Fibroblast of peridontal ligament (primary cell): ENCODE measurements around the gene SHQ1.

Source experiments
- DNase-seq: peaks from one replicate; pipeline ENCODE4 v3.0.0-alpha.2; 2010; ENCODE audit errors: extremely low read depth

Gene SHQ1

DNA sequence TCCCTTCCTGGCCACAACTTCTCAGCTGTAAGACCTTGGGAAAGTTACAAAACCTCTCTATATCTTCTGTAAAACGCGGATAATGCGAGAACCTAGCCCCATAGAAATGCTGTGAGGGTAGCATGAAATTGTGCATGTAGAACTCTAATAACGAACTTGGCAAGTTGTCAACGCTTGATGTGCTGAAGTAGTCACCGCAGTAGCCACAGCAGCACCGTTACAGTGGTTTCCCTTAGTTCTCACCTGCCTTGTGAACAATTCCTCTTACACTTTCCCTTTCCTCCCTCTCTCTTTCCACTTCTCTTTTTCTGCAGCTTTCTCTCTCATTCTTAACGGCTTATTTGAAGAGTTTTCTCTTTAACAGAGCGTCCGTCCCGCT is 447 bp upstream of the SHQ1 start:
- DNase-seq = peak; percentile 14

DNA sequence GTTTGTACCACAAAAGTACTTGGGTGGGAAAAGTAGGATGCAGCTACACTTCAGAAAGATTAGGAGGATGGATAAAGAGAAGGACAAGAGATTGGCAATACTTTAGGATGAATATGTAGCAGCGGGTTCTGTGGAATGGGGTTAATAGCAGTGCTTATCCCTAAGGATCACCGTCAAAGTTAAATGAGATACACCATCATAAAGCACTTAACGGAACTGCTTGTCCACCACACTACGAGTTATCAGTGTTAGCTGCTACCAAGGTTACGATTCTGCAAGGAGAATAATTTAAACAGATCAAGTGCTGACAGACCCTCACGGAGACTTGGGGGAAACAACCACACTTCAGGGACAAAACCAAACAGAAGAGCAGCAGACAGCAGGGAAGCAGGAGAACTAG is 963 bp downstream of the SHQ1 start:
- DNase-seq = no peak

DNA sequence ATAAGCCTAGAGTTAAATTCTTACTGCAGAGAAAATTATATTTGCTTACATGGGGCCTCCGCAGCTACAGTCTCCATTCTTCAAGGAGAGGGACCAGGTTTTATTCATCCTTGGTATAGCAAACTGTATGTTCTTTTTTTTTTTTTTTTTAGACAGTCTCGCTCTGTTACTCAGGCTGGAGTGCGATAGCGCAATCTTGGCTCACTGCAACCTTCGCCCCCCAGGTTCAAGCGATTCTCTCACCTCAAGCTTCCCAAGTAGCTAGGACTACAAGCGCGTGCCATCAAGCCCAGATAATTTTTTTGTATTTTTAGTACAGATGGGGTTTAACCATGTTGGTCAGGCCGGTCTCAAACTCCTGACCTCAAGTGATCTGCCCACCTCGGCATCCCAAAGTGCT is 2.1 kb downstream of the SHQ1 start:
- no peak for DNase-seq

DNA sequence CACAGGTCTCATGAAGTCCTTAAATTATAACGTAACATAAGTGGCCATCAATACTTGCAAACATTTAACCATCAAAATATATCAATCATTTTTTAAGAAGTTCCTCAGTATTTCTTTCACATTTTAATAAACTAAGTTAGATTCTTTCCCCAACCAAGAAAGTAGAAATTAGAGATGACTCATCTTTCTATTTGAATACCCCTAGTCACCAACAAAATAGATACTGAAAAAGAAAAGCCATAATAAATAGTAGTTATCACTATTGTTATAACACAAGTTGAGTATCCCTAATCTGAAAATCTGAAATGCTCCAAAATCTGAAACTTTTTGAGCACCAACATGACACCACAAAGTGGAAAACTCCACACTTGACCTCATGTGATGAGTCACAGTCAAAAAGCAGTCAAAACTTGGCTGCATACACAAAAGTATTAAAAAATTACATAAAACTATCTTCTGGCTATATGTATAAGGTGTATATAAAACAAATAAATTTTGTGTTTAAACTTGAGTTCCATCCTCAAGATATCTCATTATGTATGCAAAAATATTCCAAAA is 3.7 kb downstream of the SHQ1 start:
- peak; percentile 31 for DNase-seq

DNA sequence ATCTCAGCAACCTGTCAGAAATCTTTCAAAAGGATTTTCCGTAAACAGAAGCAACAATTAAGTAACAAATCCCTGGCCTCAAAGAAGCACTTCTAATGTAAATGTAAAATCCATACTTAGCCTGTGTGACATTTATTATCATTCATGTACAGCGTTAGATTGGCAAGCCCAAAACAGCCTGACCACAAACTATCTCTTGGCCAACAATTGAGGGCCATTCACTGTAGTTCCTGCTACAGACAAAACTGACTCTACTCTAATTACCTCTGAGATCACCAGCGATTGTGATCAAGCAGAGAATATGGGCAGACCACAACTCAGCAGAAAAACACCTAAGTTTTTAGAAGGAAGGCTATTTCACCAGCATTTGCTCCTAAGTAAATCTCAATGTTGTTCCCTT is 9.2 kb downstream of the SHQ1 start:
- DNase-seq = no peak

DNA sequence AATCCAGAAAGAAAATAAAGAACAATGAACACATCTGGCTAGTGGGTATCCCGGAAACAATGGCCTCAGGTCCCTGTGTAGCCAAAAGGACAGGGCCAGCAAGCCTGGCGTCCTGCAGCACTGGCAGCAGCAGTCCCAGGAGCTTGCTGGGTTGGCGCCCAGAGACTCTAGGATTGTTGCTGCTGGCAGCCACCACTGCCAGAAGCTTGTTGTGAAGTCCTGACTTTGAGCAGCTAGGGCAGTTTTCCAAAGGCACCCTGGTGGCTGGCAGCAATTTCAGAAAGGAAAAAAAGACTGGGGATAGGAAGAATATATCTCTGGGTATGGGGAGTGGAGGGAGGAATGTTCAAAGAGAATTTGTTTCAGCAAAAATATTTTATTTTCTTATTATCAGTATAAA is 11.3 kb downstream of the SHQ1 start:
- no peak for DNase-seq

DNA sequence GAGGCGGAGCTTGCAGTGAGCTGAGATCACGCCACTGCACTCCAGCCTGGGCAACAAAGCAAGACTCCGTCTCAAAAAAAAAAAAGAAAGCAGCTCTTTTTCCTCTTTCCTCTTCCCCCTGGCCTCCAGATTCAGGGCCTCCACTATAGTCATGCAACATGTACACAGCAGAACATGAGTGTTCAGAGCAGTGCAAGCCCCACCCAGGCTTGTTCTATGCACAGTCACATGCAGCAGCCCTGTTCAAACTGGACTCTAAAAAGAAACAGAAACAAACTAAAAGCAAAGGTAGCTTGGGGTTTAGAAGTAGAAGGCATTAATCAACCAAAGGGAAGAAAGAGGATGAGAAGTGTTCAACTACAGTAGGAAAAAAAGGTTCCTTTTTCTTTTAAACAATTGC is 11.8 kb downstream of the SHQ1 start:
- DNase-seq = no peak

DNA sequence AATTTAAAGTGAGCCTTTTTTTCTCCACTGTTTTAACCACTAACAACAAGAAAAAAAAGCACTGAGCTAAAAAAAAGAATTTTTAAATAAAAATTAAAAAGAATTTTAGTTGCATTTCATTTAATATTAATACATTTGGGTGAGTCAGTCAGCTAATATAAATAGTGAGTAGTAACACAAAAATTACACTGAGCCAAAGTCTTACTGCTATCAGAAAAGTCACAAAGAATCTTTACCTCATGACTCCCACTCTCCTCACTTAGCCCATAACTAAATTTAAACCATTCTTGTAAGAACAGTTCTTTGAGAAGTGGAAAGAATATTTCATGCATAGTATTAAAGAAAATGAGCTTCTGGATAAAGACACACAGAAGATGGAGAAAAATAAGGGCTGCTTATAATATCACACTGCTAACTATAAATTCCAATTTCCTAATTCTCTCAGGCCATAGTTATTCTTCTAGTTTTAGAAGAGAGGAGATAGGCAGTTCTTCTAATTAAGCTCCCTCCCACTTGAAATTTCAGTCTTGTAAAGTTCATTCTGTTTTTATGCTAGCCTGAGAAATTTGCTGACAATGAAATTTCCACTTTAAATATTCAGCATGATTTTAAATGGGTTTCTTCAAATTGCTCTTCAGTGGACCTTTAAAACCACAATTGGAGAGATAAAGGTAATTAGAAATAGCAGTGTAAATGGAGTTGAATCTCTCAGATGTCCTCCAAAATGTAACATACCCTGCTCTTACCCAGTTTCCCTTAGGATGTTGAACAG is 17.6 kb downstream of the SHQ1 start:
- DNase-seq = no peak

DNA sequence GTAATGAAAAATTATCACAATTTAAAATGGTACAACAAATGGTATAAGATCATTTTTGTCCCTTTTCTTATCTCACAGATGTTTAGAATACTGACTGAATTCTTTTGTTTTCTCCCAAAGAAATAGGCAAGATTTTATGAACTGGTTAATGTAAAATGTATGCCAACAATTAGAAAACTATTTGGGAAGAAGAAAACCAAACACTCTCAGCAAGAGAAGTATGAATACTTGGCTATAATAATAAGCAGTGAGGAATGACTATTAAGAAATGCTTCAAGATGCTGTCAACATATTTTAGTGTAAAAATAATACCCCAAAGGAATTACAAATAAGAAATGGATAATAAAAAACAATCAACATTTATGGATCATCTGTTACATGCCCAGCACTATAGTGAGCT is 18.5 kb downstream of the SHQ1 start:
- DNase-seq = peak; percentile 29

DNA sequence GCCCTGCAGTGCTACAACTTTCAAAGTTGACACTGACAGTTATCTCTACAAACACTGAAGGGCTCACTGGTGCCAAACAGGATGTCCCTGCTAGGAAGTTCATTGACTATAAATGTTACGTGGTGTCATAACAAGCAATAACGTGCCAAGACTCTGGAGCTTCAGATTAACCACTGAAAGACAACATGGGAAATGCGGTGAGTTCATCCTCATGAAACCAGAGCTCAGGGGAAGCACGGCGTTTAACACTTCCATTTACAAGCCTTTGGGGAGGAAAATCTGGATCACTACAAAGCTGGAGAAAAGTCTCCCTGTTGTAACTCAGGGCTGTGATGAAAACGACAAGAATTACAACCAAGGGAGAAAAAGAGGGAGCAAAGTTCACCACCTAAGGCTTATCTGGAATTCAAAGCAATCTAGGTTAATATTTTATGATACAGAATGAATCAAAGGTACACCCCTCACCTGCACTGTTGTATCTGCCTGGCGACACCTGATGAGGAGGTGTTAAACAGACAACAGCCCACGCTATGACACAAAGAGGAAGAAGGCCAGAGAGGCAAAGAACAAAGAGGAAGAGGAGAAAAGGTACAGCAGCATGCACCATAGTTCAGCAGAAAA is 27.0 kb downstream of the SHQ1 start:
- no peak for DNase-seq

DNA sequence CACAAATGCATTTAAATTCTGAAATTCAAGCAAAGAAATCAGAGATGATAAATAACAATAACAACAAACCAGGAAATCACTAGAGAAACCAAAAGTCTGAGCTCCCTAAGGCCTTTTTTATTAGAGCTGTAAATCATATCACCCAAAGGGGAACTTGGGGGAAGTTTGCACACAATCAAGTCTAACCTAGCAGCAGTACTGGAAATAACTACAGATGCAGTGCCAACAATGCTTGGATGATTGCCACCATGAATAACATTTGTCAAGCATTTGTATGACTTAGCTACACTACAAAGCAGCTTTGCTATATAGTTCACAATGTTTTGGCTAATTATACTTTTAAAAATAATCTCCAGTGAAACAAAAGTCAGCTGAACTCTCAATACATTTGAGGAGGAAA is 27.8 kb downstream of the SHQ1 start:
- DNase-seq = peak; percentile 78

DNA sequence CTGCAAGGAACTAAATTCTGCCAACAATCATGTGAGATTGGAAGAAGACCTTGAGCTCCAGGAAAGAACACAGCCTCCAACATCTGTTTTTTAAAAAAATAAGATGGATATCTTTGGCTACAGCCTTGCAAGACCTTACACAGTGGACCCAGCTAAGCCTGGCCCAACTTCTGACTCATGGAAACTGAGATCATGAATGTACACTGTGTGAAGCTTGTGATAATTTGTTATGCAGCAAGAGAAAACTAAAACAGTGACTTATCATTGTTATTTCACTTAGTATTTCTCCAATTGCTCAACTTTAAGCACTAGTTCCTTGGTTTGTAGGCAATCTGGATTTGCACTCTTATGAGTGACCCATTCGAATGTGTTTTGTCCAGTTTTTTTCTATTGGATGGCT is 29.3 kb downstream of the SHQ1 start:
- DNase-seq = peak; percentile 85

DNA sequence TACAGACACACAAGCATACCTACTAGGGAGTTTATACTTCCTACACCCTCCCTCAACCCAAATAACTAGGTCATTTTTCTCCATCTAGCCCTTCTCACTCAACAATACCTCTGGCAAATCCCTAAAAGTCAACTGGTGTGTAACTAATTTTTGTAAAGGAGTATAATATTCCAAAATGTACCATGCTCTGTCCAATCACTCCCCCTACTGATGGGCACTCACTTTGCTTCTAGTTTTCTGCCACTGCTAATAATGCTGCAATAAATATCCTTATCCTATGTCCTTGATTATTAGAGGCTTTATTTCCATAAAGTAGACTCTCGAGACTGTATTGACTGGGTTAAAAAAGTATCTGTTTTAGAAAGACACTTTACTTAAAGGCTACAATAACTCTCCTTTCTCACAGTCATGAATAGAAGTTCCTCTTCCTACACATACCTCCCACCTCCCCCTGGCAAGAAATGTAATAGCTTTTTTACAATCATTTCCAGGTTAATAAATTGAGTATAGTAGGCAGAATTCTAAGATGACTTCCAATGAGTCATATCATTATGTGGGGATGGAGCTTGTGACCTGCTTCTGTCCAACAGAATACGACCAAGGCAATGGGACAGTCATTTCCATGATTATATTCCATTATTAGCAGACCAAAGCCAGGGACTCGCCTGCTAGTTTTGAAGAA is 30.0 kb downstream of the SHQ1 start:
- peak; percentile 64 for DNase-seq

DNA sequence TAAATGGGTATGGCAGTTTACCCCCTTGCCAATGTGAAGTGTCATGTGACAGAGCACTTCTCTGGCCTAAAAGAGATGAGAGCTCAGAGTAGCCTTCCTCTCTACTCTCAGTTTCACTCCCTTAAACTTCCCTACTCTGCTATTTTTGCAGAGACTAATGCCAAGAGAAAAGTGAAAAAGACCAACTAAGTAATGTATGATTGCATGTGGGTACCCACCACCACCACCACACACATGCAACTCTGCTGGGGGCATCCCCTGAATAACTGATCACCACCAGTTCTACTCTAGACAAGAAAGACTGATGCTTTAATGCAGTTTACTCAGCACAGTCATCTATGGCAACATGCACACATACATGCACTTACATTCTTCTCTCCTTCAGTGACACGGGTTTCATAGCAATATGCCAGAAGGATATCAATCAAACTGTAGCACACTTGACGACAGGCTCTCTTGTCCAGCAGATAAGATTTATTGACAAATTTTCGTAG is 31.3 kb downstream of the SHQ1 start:
- no peak for DNase-seq

DNA sequence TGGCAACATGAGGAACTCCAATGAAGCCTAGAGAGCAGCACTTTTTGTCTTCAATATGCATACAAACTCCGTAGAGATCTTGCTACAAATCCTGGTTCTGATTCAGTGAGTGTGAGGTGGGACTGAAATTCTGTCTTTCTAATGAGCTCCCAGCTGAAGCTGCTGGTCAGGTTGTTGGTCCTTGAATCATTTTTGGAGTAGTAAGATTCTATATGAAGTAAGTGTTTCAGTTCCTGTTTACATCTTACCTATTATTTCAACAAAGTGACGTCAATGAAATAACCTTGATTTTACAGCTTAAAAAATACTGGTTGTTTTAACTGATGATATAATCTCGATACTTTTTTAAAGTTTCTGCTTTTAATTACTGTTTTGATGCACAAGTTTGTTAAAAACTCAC is 33.9 kb downstream of the SHQ1 start:
- DNase-seq = no peak

DNA sequence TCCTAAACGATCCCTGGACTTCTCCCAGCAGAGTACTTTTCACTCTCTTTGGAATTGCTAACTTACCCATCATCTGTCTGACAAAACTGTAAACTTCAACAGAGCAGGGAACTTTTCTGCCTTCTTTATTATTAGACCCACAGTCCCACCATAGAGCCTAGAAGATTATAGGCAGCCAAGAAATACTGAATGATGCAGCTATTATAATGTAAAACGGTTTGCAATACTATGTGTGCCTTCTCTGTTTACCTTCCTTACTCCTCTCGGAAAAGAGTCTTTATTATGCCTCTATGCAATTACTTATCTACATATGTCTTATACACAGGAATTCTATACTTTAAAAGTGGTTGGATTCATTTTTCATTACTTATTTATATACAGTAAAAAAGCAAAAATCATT is 36.0 kb downstream of the SHQ1 start:
- no peak for DNase-seq

DNA sequence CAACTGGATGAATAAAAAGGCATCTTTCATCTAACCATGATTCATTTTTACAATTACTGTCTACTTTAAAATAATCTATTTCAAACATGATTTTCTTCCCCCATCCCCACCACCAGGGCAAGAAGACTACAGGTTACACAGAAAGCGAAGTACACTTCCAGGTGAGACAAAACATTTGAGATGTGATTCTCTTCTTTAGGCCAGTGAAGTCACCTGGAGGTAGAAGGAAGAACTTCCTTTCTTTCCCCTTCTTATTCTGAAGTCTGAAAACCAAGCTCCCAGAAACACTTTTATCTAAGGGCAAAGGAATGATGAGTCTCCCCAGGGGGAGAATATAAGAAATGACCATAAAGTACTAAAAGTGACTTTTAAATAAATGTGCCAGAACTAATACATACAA is 36.7 kb downstream of the SHQ1 start:
- DNase-seq = no peak

DNA sequence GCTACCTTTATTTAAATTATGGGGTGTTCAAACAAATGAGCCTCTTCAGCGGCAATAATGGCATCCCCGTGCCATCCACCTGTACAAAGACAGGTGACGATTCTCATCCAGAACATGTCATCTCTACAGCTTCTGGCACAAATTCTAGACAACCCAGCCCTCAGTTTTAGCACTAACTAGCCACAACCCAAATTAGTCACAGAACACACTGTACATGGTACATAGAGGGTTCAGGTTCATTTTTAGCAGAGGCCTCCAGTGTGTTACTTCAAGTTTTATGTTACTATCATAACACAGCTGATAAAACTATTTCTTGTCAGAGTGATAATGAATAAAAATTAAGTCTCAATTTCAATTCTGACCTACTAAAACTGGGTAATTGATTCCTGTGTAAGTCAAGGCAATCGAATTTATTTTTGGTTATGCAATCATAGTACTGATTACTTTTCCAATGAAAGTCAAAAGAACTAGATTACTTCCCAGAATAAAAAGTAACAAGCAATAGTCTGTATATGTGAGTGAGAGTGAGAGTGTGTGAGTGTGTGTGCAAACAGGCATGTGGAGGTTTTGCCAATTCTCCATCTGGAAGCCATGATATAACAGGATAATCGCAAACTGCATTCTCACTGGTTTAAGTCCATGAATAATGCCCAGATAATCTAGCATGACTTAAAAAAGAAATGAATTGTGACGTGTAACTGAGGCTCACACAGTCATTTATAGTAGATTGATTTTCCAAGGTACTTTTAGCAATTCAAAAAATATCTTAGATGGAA is 37.4 kb downstream of the SHQ1 start:
- DNase-seq = peak; percentile 55

DNA sequence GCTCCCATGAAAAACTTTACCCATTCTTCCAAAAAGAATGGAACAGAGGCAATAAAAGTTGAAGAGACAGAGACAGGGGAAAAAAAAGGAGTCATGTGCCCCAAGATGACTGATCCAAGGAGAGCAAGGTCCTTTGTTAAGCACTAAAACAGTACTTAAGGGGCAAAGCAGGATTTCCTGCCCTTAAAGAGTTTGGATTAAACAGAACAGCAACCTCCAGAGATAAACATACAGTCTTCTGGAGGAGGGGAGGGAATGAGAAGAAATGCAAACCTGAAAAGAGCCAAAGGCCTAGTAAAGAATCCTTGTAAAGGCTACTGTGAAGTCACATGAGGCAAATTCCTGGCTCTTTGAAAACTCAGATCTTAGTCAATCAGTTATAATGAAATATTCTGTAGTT is 38.2 kb downstream of the SHQ1 start:
- no peak for DNase-seq

DNA sequence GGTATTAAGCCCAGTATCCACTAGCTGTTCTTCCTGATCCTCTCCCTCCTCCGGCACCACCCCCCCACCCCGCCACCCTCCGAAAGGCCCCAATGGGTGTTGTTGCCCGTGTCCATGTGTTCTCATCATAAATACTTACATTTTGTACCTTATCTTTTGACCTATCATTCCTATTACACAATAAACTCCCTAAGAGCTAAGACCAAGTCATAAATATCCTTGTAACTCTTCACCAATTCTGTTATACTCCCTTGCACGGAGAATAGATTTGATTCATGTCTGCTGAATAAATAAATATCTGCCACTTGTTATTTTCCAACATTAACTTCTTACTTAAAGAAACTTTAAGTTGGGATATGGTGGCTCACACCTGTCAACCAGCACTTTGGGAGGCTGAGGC is 43.9 kb downstream of the SHQ1 start:
- DNase-seq = no peak

DNA sequence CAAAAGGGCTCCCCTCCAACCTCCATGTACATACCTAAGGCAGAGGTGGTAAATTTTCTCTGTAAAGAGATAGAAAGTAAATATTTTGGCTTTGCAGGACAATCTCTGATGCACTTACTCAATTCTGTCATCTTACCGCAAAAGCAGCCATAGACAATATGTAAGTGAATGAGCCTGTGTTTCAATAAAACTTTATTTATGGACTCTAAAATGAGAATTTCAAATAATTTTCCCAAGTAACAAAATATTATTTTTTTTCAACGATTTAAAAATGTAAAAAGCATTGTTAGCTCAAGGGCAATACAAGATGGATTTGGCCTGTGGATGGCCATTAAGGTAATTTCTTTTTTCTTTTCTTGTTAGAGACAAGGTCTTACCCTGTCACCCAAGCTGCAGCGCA is 44.7 kb downstream of the SHQ1 start:
- no peak for DNase-seq

DNA sequence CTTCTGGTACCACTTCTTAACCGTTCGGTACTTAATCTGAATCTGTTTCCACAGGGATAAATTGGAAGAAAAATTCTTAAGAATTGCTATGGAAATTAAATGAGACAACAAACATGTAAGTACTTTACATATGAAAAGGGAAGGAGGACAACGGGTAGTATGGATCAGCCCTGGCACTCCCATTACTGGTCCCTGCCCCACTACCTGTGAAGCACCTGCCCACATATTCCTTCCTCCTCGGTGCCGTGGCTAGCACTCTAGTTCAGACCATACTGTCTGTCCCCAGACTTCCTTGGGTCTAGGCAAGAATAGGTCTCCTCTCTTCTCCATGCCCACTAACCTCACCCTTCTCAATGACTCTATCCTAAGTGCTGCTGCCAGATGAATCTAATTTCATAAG is 46.2 kb downstream of the SHQ1 start:
- no peak for DNase-seq
